Neural crest cell (in vitro differentiated cells): ENCODE data around the gene ADGRB2. TPM values are rescaled to one million over a fixed set of nuclear protein-coding genes. Genes with fewer than 3 reads are reported as not detected.

ENCODE experiments used
- DNase-seq: peaks from one replicate; pipeline ENCODE4 v3.0.0; 2021; ENCODE audit warnings: low read depth, mixed read lengths, low spot score
- H3K27ac Mint-ChIP-seq: one replicate; pipeline ENCODE4 v1.8.0; 2021; ENCODE audit warnings: mild to moderate bottlenecking, mixed read lengths; ENCODE audit not compliant: unreplicated experiment
- H3K27me3 Mint-ChIP-seq: 2 replicates; pipeline ENCODE4 v1.8.0; 2021; ENCODE audit warnings: low read depth, mild to moderate bottlenecking, mixed read lengths
- H3K36me3 Mint-ChIP-seq: 2 replicates; pipeline ENCODE4 v1.8.0; 2021; ENCODE audit warnings: low read depth, mild to moderate bottlenecking, mixed read lengths
- H3K4me1 Mint-ChIP-seq: 2 replicates; pipeline ENCODE4 v1.8.0; 2021; ENCODE audit warnings: mixed read lengths
- H3K4me3 Mint-ChIP-seq: one replicate; pipeline ENCODE4 v1.8.0; 2021; ENCODE audit warnings: mild to moderate bottlenecking, mixed read lengths
- H3K9me3 Mint-ChIP-seq: 2 replicates; pipeline ENCODE4 v1.8.0; 2021; ENCODE audit warnings: mixed read lengths
- CTCF ChIP-seq: fragments of 200-600 bp; sonication (generic); conservative IDR thresholded peaks from 2 replicates; pipeline ENCODE4 v1.5.0; 2021; ENCODE audit warnings: antibody characterized with exemption, mild to moderate bottlenecking
- total RNA-seq: library from RNA; stranded (reverse); gene quantifications from 2 replicates; pipeline ENCODE4 v1.2.1, GENCODE V29; 2021

The ADGRB2 gene
- total RNA-seq, 1 donor from 2014 or later = 18.8 TPM

GRCh38 chr1:31783846-31784245 is 19.7 kb upstream of the ADGRB2 start:
- Mint-ChIP-seq H3K4me1 (peaks cover 58% of the 10 kb centered on the region), H3K27ac (no peak overlapping the region), H3K9me3 (no peaks in the 10 kb centered on the region), H3K4me3 (no peak overlapping the region), H3K27me3 (no peaks in the 10 kb centered on the region), H3K36me3 (no peaks in the 10 kb centered on the region)
- TF ChIP-seq CTCF = no peak
- no peak for DNase-seq

- no peaks in the 10 kb centered on the region for H3K27me3 Mint-ChIP-seq
- H3K9me3 Mint-ChIP-seq = no peaks in the 10 kb centered on the region
- H3K4me3 Mint-ChIP-seq = peak overlapping the region; percentile 47
- no peak for DNase-seq
- TF ChIP-seq CTCF = no peak
- peak overlapping the region; percentile 20 for H3K27ac Mint-ChIP-seq
- H3K4me1 Mint-ChIP-seq = peaks cover 50% of the 10 kb centered on the region
- no peaks in the 10 kb centered on the region for H3K36me3 Mint-ChIP-seq
Measured at GRCh38 chr1:31782421-31783410, 18.6 kb upstream of the ADGRB2 start.

- peaks cover 47% of the 10 kb centered on the region for H3K4me1 Mint-ChIP-seq
- no peaks in the 10 kb centered on the region for H3K9me3 Mint-ChIP-seq
- no peaks in the 10 kb centered on the region for H3K36me3 Mint-ChIP-seq
- no peak for TF ChIP-seq CTCF
- H3K4me3 Mint-ChIP-seq = no peak overlapping the region
- H3K27me3 Mint-ChIP-seq = peaks cover 6% of the 10 kb centered on the region
- DNase-seq = no peak
- no peak overlapping the region for H3K27ac Mint-ChIP-seq
Measured at GRCh38 chr1:31781756-31782371, 17.7 kb upstream of the ADGRB2 start.

- Mint-ChIP-seq H3K4me1 (peaks cover 46% of the 10 kb centered on the region), H3K9me3 (no peaks in the 10 kb centered on the region), H3K27me3 (peaks cover 12% of the 10 kb centered on the region), H3K27ac (peak overlapping the region; percentile 35), H3K36me3 (no peaks in the 10 kb centered on the region), H3K4me3 (no peak overlapping the region)
- no peak for DNase-seq
- no peak for TF ChIP-seq CTCF
Measured at GRCh38 chr1:31781138-31781755, 17.1 kb upstream of the ADGRB2 start.

GRCh38 chr1:31780632-31781031 is 16.5 kb upstream of the ADGRB2 start:
- H3K36me3 Mint-ChIP-seq = no peaks in the 10 kb centered on the region
- H3K27me3 Mint-ChIP-seq = peaks cover 15% of the 10 kb centered on the region
- H3K4me1 Mint-ChIP-seq = peaks cover 41% of the 10 kb centered on the region
- peak overlapping the region; percentile 64 for H3K27ac Mint-ChIP-seq
- DNase-seq = no peak
- TF ChIP-seq CTCF = no peak
- no peaks in the 10 kb centered on the region for H3K9me3 Mint-ChIP-seq
- H3K4me3 Mint-ChIP-seq = no peak overlapping the region
